Upper lobe of left lung (tissue), 6 donors: Measurements from ENCODE around the gene WNT5B. TPM values are rescaled to one million over a fixed set of nuclear protein-coding genes. Genes with fewer than 3 reads are reported as not detected.
A peak's percentile ranks its signal among the peaks of the same experiment; 100 is the strongest.

Experiments
- ATAC-seq, 2 donors: fragments of 200-7000 bp; cut with Tn5 transposase; one replicate each; pipeline ENCODE4 v1.9.1; 2022; ENCODE audit warnings: mild to moderate bottlenecking in 2 of 2, moderate library complexity in 2 of 2; ENCODE audit not compliant: low FRiP score in 2 of 2
- DNase-seq, 2 donors: peaks; one replicate each; pipeline ENCODE4 v3.0.0-alpha.2; 2019 to 2020
- H3K27ac ChIP-seq, 4 donors: fragments of 200-600 bp; sonication (generic); one replicate each; pipeline ENCODE4 v1.5.1; 2016 to 2019
- H3K27me3 ChIP-seq, 4 donors: fragments of 200-600 bp; sonication (generic); one replicate each; pipeline ENCODE4 v1.5.1; 2017 to 2019
- H3K36me3 ChIP-seq, 4 donors: fragments of 200-600 bp; sonication (generic); one replicate each; pipeline ENCODE4 v1.5.1; 2016 to 2019
- H3K4me1 ChIP-seq, 4 donors: fragments of 200-600 bp; sonication (generic); one replicate each; pipeline ENCODE4 v1.5.1; 2018 to 2019
- H3K4me3 ChIP-seq, 4 donors: fragments of 200-600 bp; sonication (generic); one replicate each; pipeline ENCODE4 v1.5.1; 2017 to 2019; ENCODE audit warnings: mild to moderate bottlenecking in 2 of 4, moderate library complexity in 1 of 4
- H3K9me3 ChIP-seq, 4 donors: fragments of 200-600 bp; sonication (generic); one replicate each; pipeline ENCODE4 v1.5.1; 2018 to 2019
- CTCF ChIP-seq, 6 experiments: fragments of 450-650 bp in 4 of 6; fragments of 200-600 bp in 2 of 6; sonication (generic) in 2 of 6; IDR thresholded peaks; one replicate each; pipeline ENCODE4 v1.5.1; 2016 to 2019; ENCODE audit warnings: antibody characterized with exemption in 6 of 6
- EP300 ChIP-seq, 4 donors: sonication (generic); formaldehyde crosslinking; IDR thresholded peaks; one replicate each; pipeline ENCODE4 v1.5.1; 2017; ENCODE audit warnings: antibody characterized with exemption in 4 of 4, control low read depth in 2 of 4
- POLR2A ChIP-seq, 4 donors: fragments of 450-650 bp; IDR thresholded peaks; one replicate each; pipeline ENCODE4 v1.5.1; 2016 to 2017; ENCODE audit warnings: antibody characterized with exemption in 4 of 4, mild to moderate bottlenecking in 2 of 4
- POLR2AphosphoS5 ChIP-seq, 2 donors: sonication (generic); formaldehyde crosslinking; IDR thresholded peaks; one replicate each; pipeline ENCODE4 v1.5.1; 2017; ENCODE audit warnings: antibody characterized with exemption in 2 of 2
- WGBS, 2 donors: methylation state at CpG; one replicate each; pipeline ENCODE4 v1.1.5; 2017 to 2018; 5-methylcytosine and 5-hydroxymethylcytosine counted together
- total RNA-seq, 6 donors: library from RNA; depleted of rRNA in 4 of 6; stranded (reverse); fragments of >200 nt in 4 of 6; gene quantifications; one replicate each; pipeline versions ENCODE4 v1.1.0 to v1.2.1, GENCODE V29; 2016 to 2021
- donor health status: DM: no; HTN: no; CAD: no; lungs with moderate emphysema.
- donor health status: DM: no; HTN: yes; CAD: no; lungs with severe emphysema.

Gene WNT5B
- total RNA-seq, 6 donors from 2014 or later = 5.8 to 9.7 (median 7.0) TPM; not detected in 1

- H3K27me3 ChIP-seq = no peaks in the 10 kb centered on the region
- 52 to 71% methylated on average over 11 to 38 of the region's 46 CpGs for WGBS, 2 donors
- peaks cover 37 to 57% (median 42%) of the 10 kb centered on the region in 4 donors for H3K4me1 ChIP-seq
- DNase-seq (peak; percentile 80 to 88), ATAC-seq (peak in 1 of 2 donors; percentile 11)
- TF ChIP-seq POLR2AphosphoS5 (IDR thresholded peaks at IDR 0.05) = peak in 1 of 2 donors; percentile 38
- no peak for TF ChIP-seq POLR2A (IDR thresholded peaks at IDR 0.05)
- peak in 5 of 6 experiments; percentile 30 to 66 (median 49) for TF ChIP-seq CTCF (IDR thresholded peaks at IDR 0.05)
- no peaks in the 10 kb centered on the region for H3K9me3 ChIP-seq
- peak overlapping the region in 3 of 4 donors; percentile 17 to 26 (median 24) for H3K4me3 ChIP-seq
- H3K27ac ChIP-seq = peak overlapping the region; percentile 75 to 90 (median 80)
- H3K36me3 ChIP-seq = no peaks in the 10 kb centered on the region
These were observed 33.9 kb downstream of the WNT5B start for GRCh38 chr12:1662761-1663439.

DNA sequence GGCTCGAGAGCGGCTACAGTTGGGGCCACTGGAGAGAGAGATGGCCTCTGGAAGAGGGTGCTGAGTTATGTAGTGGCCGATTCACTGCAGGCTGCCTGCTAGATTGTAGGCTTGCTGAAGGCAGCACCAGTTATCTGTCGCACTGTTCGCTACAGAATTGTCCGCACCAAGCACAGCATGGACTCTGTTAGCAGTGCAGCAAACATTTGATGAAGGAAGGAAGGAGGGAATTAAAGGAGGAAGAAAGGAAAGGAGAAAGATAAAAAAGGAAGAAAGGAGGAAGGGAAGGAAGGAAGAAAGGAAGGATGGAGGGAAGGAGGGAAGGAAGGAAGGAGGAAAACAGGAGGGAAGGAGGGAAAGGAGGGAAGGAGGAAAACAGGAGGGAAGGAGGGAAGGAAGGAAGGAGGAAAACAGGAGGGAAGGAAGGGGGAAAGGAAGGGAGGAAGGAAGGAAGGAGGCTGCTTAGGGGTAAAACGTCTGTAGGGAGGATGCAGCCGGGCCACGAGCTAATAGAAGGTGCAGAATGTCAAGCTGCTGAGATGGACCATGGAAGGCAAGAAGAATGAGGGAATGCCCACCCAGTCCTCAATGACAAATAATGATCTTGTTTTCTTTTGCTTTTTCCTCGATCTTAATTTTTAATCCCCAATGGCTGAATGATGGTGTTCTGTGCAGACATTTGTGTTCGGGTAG is 34.6 kb downstream of the WNT5B start:
- Histone ChIP-seq H3K27ac (peak overlapping the region in 3 of 4 donors; percentile 78 to 90 (median 82)), H3K9me3 (no peaks in the 10 kb centered on the region), H3K27me3 (no peaks in the 10 kb centered on the region), H3K36me3 (no peaks in the 10 kb centered on the region), H3K4me1 (peaks cover 30 to 51% (median 36%) of the 10 kb centered on the region in 4 donors), H3K4me3 (no peak overlapping the region)
- TF ChIP-seq CTCF (IDR thresholded peaks at IDR 0.05) (no peak), POLR2AphosphoS5 (IDR thresholded peaks at IDR 0.05) (no peak)
- ATAC-seq (no peak), DNase-seq (no peak)
- WGBS, 2 donors = 85 to 89% methylated on average over 11 of the region's 11 CpGs

GRCh38 chr12:1665366-1665765 is 36.3 kb downstream of the WNT5B start:
- Histone ChIP-seq H3K9me3 (no peaks in the 10 kb centered on the region), H3K27me3 (no peaks in the 10 kb centered on the region), H3K27ac (peak overlapping the region in 2 of 4 donors; percentile 6 to 68), H3K36me3 (no peaks in the 10 kb centered on the region), H3K4me1 (peaks cover 18 to 41% (median 26%) of the 10 kb centered on the region in 4 donors), H3K4me3 (no peak overlapping the region)
- ATAC-seq (no peak), DNase-seq (no peak)
- WGBS, 2 donors = 90 to 95% methylated on average over 2 of the region's 2 CpGs
- TF ChIP-seq EP300 (IDR thresholded peaks at IDR 0.05) (no peak), POLR2A (IDR thresholded peaks at IDR 0.05) (no peak), CTCF (IDR thresholded peaks at IDR 0.05) (no peak), POLR2AphosphoS5 (IDR thresholded peaks at IDR 0.05) (no peak)

GRCh38 chr12:1666215-1666614 is 37.2 kb downstream of the WNT5B start:
- WGBS, 2 donors = 55 to 67% methylated on average over 5 of the region's 5 CpGs
- H3K27ac ChIP-seq = peak overlapping the region in 1 of 4 donors; percentile 83
- no peak for ATAC-seq
- H3K9me3 ChIP-seq = no peaks in the 10 kb centered on the region
- TF ChIP-seq POLR2A (IDR thresholded peaks at IDR 0.05) = no peak
- no peak for TF ChIP-seq POLR2AphosphoS5 (IDR thresholded peaks at IDR 0.05)
- TF ChIP-seq CTCF (IDR thresholded peaks at IDR 0.05) = no peak
- no peak for TF ChIP-seq EP300 (IDR thresholded peaks at IDR 0.05)
- no peaks in the 10 kb centered on the region for H3K36me3 ChIP-seq
- no peaks in the 10 kb centered on the region for H3K27me3 ChIP-seq
- no peak for DNase-seq
- peaks cover 13 to 35% (median 20%) of the 10 kb centered on the region in 4 donors for H3K4me1 ChIP-seq
- H3K4me3 ChIP-seq = no peak overlapping the region
